Stimulated activated naive B cell treated with anti-CD40 and anti-IgM and Interleukin-4, amounts not matched to agents 10 μg/mL and 1 μg/mL and 100 μg/mL, for 72 hours (primary cell): ENCODE data around the gene SOBP.

Source experiments
- ATAC-seq, 2 donors: fragments of 150-1000 bp; cut with Tn5 transposase; replicated peaks; 2 replicates each; pipeline ENCODE4 v1.10.0; 2021; ENCODE audit warnings: moderate library complexity in 1 of 2
- DNase-seq: peaks from one replicate; pipeline ENCODE4 v3.0.0; 2021
- H3K27ac Mint-ChIP-seq: one replicate; pipeline ENCODE4 v1.8.0; 2022; ENCODE audit warnings: mild to moderate bottlenecking, mixed read lengths
- H3K27me3 Mint-ChIP-seq, 2 donors: one replicate each; pipeline ENCODE4 v1.8.0; 2022; ENCODE audit warnings: mixed read lengths in 2 of 2
- H3K36me3 Mint-ChIP-seq, 2 donors: one replicate each; pipeline ENCODE4 v1.8.0; 2022; ENCODE audit warnings: mixed read lengths in 2 of 2, mild to moderate bottlenecking in 1 of 2
- H3K4me1 Mint-ChIP-seq, 2 donors: one replicate each; pipeline ENCODE4 v1.8.0; 2022; ENCODE audit warnings: mixed read lengths in 2 of 2, mild to moderate bottlenecking in 1 of 2
- H3K4me3 Mint-ChIP-seq, 2 donors: one replicate each; pipeline ENCODE4 v1.8.0; 2022; ENCODE audit warnings: mild to moderate bottlenecking in 2 of 2, mixed read lengths in 2 of 2, moderate library complexity in 1 of 2
- H3K9me3 Mint-ChIP-seq, 2 donors: one replicate each; pipeline ENCODE4 v1.8.0; 2022; ENCODE audit warnings: mixed read lengths in 2 of 2, mild to moderate bottlenecking in 1 of 2

SOBP gene

DNA sequence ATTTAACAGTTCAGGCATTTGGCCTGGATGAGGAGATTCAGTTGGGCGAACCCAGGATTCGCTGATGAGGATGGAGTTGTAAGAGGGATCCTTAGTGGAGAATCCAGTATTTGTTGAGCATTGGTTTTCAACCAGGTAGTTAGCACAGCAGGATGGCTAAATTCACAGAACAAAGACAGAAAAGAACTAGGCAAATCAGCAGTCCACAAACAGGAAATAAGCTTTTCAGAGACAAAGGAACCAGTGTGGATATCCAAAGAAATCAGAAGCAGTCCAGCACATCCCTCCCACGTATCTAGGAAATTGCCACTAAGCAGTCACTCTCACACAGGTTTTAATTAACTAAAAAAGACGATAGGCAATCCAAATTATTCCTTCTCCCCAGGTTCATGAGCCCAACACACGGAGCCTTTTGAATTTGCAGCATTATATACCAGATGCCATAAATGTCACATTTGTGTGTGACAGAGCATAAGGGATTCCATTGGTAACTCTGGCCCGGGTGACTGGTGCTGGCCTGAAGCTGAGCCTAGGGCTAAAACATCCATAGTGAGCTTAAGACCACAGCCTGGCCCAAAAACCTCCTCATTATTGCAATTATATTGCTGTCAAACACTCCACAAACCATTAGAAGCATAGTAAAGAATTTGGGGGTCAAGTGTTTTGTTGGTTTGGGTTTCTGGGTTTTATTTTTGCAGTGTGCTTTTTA, 131.5 kb downstream of the SOBP start:
- Mint-ChIP-seq H3K27me3 (no peaks in the 10 kb centered on the region), H3K9me3 (no peaks in the 10 kb centered on the region), H3K36me3 (no peaks in the 10 kb centered on the region), H3K4me1 (peaks cover 32 to 61% of the 10 kb centered on the region in 2 donors), H3K27ac (no peak overlapping the region), H3K4me3 (no peak overlapping the region)
- ATAC-seq (no peak), DNase-seq (no peak)

DNA sequence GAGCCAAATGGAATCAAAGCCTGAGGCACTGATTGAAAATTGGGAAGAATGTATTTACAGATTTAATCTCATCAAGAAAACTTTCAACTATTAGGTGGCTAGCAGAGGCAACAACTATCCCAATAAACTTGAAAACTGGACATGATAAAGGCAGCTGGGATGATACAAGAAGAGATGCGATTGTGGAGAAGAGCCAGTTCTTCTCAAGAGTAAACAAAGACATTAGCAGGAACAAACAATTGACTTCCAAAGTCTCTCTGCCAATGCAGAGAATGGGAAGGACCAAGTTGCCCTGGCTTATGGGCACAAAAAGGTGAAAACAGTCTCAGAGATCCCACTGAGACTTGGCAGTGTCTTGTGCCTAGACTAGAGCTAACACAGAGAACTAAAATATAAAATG, 132.4 kb downstream of the SOBP start:
- H3K4me3 Mint-ChIP-seq = no peak overlapping the region
- H3K4me1 Mint-ChIP-seq = peaks cover 28 to 52% of the 10 kb centered on the region in 2 donors
- DNase-seq = no peak
- H3K36me3 Mint-ChIP-seq = no peaks in the 10 kb centered on the region
- H3K9me3 Mint-ChIP-seq = no peaks in the 10 kb centered on the region
- no peaks in the 10 kb centered on the region for H3K27me3 Mint-ChIP-seq
- ATAC-seq = no peak
- no peak overlapping the region for H3K27ac Mint-ChIP-seq

DNA sequence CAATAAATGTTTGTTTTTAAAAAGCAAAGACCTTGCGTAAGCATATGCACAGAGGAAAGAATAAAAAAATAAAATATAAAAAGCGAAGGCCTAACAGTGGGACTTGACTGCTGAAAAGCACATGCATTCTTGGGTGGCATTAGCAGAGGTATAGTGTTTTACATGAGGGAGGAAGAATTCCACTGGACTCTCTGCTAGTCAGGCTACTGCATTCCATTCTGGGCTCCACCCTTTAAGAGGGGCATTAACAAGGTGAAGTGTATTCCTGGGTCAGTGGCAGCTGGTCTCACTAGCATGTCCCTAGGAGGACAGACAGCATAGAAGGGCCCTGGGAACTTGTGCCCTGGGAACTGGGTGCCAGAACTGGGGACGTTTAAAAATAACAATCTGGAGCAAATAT, 134.1 kb downstream of the SOBP start:
- no peaks in the 10 kb centered on the region for H3K9me3 Mint-ChIP-seq
- H3K4me1 Mint-ChIP-seq = peaks cover 28 to 44% of the 10 kb centered on the region in 2 donors
- no peak overlapping the region for H3K4me3 Mint-ChIP-seq
- no peaks in the 10 kb centered on the region for H3K27me3 Mint-ChIP-seq
- H3K36me3 Mint-ChIP-seq = no peaks in the 10 kb centered on the region
- DNase-seq (no peak), ATAC-seq (no peak)
- no peak overlapping the region for H3K27ac Mint-ChIP-seq

DNA sequence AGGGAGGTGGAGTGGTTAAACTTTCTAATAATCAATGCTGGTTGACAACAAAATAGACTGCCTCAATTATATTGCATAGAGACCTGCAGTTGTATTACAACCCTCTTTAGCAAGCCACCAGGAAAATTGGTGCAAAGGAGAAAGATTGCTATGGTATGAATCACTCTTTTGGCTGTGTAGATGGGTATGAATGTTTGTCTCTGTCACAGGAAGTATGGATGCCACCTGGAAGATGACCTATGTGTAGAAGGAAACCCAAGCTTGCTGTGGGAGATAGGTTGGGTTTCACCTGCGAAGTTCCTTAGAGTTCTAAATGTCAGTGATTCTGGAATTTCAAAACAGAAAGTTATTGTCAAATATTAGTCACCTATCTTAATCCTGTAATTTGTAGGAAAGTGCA, 134.6 kb downstream of the SOBP start:
- no peaks in the 10 kb centered on the region for H3K36me3 Mint-ChIP-seq
- H3K4me1 Mint-ChIP-seq = peaks cover 24 to 39% of the 10 kb centered on the region in 2 donors
- no peak overlapping the region for H3K27ac Mint-ChIP-seq
- H3K9me3 Mint-ChIP-seq = no peaks in the 10 kb centered on the region
- no peak overlapping the region for H3K4me3 Mint-ChIP-seq
- ATAC-seq = no peak
- no peak for DNase-seq
- no peaks in the 10 kb centered on the region for H3K27me3 Mint-ChIP-seq

DNA sequence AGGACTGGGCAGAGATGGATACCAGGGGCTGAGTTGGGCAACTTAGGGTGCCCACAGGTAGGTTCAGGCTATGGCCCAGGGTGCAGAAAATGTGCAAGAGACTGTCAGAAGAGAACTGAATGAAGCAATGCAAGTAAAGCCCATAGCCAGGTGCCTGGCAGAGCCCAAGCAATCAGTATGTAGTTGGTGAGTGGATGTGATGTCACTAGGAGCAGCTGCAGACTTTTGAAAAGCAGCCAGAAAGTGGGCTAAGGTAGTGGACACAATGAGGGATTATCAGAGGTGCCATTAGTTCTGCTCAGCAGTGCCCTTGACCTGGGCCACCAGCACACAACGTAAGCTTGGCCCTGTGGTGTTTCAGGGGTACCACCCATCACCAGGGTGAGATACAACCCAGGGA, 135.3 kb downstream of the SOBP start:
- Mint-ChIP-seq H3K27me3 (peaks cover 3 to 5% of the 10 kb centered on the region in 2 donors), H3K4me3 (no peak overlapping the region), H3K36me3 (no peaks in the 10 kb centered on the region), H3K9me3 (no peaks in the 10 kb centered on the region), H3K4me1 (peaks cover 22 to 35% of the 10 kb centered on the region in 2 donors), H3K27ac (no peak overlapping the region)
- DNase-seq (no peak), ATAC-seq (peak in 1 of 2 donors; percentile 23)

DNA sequence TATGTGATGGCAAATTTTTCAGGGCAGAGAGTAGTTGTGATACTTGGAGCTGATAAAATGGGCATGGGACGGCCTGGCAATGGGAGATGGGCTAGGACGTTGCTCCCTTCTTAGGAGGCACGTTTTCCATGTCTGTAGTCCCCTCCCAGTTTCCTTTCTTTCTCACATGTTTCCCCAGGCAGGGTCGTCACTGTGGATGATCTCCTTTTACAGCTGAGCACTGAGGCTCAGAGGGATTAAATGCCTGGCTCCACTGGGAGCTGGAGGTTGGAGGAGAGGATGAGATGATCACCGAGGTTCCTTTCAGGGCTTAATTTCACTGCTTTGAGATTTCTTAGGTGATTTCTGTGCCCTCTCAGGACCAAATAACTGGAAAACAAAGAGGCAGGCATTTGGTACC, 136.7 kb downstream of the SOBP start:
- ATAC-seq (no peak), DNase-seq (no peak)
- no peak overlapping the region for H3K27ac Mint-ChIP-seq
- H3K36me3 Mint-ChIP-seq = no peaks in the 10 kb centered on the region
- H3K4me3 Mint-ChIP-seq = no peak overlapping the region
- H3K9me3 Mint-ChIP-seq = no peaks in the 10 kb centered on the region
- peaks cover 18 to 23% of the 10 kb centered on the region in 2 donors for H3K4me1 Mint-ChIP-seq
- peaks cover 7 to 10% of the 10 kb centered on the region in 2 donors for H3K27me3 Mint-ChIP-seq

DNA sequence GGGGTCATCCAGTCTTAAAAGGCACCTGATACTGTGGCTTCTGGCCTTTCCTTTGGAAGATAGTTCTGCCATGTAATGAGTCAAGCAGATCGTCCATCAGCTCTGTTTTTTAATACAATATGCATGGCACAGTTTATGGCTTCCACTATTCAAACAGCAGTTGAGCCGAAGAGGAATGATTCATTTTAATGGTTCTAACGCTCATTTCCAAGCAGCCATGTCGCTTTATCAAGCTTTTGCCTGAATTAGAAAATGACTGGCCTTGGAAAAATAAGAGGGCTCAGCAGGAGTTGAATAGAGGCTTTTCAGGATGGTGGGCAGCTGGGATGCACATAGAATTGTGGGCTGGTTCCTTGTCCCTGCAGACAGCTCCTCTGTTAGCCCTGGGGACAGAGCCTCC, 138.1 kb downstream of the SOBP start:
- no peak for DNase-seq
- ATAC-seq = no peak
- Mint-ChIP-seq H3K27ac (no peak overlapping the region), H3K4me1 (peaks cover 16 to 25% of the 10 kb centered on the region in 2 donors), H3K9me3 (no peaks in the 10 kb centered on the region), H3K27me3 (peaks cover 11 to 22% of the 10 kb centered on the region in 2 donors), H3K36me3 (no peaks in the 10 kb centered on the region), H3K4me3 (no peak overlapping the region)

DNA sequence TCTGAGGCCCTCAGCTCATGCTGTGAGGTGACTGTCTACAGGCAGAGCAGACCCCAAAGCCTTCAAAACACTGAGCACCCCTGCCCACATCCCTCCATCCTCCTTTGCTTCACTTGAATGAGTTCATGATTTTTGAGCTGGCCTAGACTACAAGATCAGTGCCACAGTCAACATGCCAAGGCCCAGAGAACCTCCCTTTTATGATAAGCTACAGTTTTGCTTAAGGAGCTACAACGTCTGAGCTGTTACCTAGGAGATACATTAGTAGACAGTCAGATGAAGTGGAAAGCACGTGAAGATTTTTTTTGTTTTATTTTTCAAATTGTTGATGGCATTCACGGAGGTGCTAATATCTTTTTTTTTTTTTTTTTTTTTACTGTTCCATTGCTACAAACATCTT, 139.0 kb downstream of the SOBP start:
- Mint-ChIP-seq H3K4me1 (peaks cover 16 to 34% of the 10 kb centered on the region in 2 donors), H3K27me3 (peaks cover 19 to 31% of the 10 kb centered on the region in 2 donors), H3K27ac (peak overlapping the region; percentile 37), H3K9me3 (no peaks in the 10 kb centered on the region), H3K4me3 (no peak overlapping the region), H3K36me3 (peaks cover 3% of the 10 kb centered on the region in 2 donors)
- no peak for DNase-seq
- ATAC-seq = no peak

DNA sequence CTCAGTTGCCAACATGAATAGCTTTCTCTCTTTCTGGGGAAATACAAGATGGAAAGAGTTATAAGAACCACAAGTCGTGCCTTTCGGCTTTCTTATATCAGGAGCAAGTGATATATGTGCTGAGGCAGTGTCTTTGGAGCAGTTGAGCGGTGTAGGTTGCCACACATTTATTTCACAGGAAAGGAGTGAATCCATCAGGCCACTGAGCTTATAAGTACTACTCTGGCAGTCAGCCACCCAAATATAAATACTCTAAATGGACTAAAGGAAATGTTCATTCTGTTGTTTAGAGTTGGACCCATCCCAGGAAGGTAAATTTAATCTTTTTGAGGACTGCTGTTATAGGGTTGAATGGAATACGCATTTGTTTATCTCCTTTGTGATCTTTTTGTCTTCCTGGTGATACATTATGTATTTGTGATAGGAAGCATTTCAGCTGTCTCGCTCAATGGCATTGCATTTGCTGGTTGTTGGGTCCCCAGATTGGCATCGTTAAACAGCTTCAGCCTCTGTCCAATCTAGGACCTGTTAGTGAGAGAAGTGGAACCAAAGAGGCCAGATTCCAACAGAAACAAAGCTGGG, 139.7 kb downstream of the SOBP start:
- ATAC-seq (no peak), DNase-seq (no peak)
- Mint-ChIP-seq H3K9me3 (no peaks in the 10 kb centered on the region), H3K27ac (peak overlapping the region; percentile 9), H3K36me3 (peaks cover 3 to 4% of the 10 kb centered on the region in 2 donors), H3K4me1 (peaks cover 17 to 34% of the 10 kb centered on the region in 2 donors), H3K4me3 (no peak overlapping the region), H3K27me3 (peaks cover 24 to 38% of the 10 kb centered on the region in 2 donors)

DNA sequence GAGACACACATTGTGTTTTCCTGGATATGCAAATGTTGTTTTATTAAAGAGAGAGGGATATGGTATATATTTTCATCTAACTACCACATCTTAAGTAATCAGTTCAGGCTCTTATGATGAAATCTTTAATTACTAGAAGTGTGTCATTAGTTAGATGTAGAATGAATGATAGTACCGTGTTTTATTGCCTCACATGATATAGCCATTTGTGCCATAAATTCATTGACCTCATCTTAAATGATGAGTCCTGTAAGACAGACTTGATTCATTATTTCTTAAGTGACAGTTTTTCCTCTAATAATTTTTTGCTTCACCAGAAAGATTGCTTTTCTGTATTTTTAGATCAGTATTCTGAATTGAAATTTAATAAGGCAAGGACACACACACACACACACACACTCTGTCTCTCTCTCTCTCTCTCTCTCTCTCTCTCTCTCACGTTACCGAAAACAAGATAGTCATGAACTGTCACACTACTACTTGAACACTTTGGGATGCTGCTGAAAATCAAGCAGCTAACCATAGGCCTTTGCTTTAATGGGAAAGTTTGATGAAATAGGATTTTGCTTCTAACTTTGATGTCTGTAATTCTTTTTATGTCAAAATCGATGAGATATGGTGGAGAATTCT, 140.5 kb downstream of the SOBP start:
- Mint-ChIP-seq H3K4me3 (no peak overlapping the region), H3K4me1 (peaks cover 12 to 33% of the 10 kb centered on the region in 2 donors), H3K36me3 (peaks cover 3 to 4% of the 10 kb centered on the region in 2 donors), H3K27me3 (peaks cover 24 to 38% of the 10 kb centered on the region in 2 donors), H3K27ac (no peak overlapping the region), H3K9me3 (no peaks in the 10 kb centered on the region)
- DNase-seq (no peak), ATAC-seq (no peak)

DNA sequence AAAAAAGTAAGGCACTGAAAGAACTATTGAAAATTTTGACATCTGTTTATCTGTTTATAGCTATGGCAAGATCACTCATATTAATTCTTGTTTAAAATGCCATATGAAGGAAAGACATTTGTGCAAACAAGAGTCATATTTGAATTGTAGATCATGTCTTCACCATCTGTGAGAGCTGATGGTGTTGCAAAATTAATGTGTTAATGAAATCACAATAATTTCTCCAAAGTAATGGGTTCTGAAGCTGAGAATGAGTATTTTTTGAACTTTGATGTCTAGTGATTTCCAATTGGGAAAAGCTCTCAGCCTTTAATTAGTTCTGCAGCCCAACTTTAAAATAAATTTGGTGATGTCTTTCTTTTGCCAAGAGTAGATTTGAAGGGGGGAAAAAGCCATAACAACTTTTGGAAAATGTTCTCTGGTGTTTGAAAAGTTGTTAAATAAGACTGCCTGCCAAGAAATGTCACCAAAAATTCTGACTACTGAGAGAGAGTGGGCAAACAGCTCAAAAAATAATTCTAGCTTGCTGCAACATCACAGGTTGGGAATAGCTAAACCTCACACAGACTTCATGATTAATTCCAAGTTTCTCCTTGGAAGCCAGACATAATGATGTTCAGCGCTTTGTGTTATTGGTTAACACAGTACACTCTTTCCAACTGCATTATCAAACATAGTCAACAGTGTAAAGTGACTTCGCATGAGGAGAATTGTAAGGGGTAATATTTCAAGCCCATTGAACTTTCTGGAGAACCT, 142.6 kb downstream of the SOBP start:
- H3K36me3 Mint-ChIP-seq = peaks cover 3 to 7% of the 10 kb centered on the region in 2 donors
- DNase-seq (no peak), ATAC-seq (no peak)
- H3K4me1 Mint-ChIP-seq = peaks cover 25 to 47% of the 10 kb centered on the region in 2 donors
- no peak overlapping the region for H3K4me3 Mint-ChIP-seq
- no peaks in the 10 kb centered on the region for H3K9me3 Mint-ChIP-seq
- peaks cover 28 to 38% of the 10 kb centered on the region in 2 donors for H3K27me3 Mint-ChIP-seq
- H3K27ac Mint-ChIP-seq = no peak overlapping the region

DNA sequence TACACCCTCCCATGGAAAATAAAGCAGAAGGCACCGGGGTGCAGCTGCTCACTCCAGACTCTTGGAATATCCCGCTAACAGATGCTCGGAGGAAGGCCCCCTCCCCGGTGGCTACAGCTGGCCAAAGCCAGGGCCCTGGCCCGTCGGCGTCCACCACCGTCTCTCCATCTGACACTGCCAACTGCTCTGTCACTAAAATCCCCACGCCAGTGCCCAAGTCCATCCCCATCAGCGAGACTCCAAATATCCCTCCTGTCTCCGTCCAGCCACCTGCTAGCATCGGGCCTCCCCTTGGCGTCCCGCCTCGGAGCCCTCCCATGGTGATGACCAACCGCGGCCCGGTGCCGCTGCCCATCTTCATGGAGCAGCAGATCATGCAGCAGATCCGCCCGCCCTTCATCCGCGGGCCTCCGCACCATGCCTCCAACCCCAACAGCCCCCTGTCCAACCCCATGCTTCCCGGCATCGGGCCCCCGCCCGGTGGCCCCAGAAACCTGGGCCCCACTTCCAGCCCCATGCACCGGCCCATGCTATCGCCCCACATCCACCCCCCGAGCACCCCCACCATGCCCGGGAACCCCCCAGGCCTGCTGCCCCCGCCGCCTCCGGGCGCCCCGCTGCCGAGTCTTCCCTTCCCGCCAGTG, 143.9 kb downstream of the SOBP start:
- ATAC-seq = no peak
- Mint-ChIP-seq H3K4me1 (peaks cover 25 to 52% of the 10 kb centered on the region in 2 donors), H3K27ac (peak overlapping the region; percentile 51), H3K4me3 (peak overlapping the region; percentile 70 to 82), H3K9me3 (no peaks in the 10 kb centered on the region), H3K36me3 (peaks cover 3 to 7% of the 10 kb centered on the region in 2 donors), H3K27me3 (peaks cover 28 to 38% of the 10 kb centered on the region in 2 donors)
- DNase-seq = no peak

DNA sequence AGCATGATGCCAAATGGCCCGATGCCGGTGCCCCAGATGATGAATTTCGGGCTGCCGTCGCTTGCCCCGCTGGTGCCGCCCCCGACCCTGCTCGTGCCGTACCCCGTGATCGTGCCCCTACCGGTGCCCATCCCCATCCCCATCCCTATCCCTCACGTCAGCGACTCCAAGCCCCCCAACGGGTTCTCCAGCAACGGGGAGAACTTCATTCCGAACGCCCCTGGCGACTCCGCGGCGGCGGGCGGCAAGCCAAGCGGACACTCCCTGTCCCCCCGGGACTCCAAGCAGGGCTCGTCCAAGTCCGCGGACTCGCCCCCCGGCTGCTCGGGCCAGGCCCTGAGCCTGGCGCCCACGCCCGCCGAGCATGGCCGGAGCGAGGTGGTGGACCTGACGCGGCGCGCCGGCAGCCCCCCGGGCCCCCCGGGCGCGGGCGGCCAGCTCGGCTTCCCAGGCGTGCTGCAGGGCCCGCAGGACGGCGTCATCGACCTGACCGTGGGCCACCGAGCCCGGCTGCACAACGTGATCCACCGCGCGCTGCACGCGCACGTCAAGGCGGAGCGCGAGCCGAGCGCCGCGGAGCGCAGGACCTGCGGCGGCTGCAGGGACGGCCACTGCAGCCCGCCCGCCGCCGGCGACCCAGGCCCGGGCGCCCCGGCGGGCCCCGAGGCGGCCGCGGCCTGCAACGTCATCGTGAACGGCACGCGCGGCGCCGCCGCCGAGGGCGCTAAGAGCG, 144.6 kb downstream of the SOBP start:
- Mint-ChIP-seq H3K4me1 (peaks cover 24 to 52% of the 10 kb centered on the region in 2 donors), H3K36me3 (peaks cover 3 to 7% of the 10 kb centered on the region in 2 donors), H3K27ac (no peak overlapping the region), H3K9me3 (no peaks in the 10 kb centered on the region), H3K4me3 (peak overlapping the region; percentile 70 to 82), H3K27me3 (peaks cover 28 to 38% of the 10 kb centered on the region in 2 donors)
- peak; percentile 53 to 69 for ATAC-seq
- DNase-seq = no peak
